ENCODE data around the gene DUOXA1. TPM values are rescaled to one million over a fixed set of nuclear protein-coding genes. Genes with fewer than 3 reads are reported as not detected.
A peak's percentile ranks its signal among the peaks of the same experiment; 100 is the strongest.

The DUOXA1 gene
- total RNA-seq, 1 donor from 2014 or later = 27.1 TPM

- Histone ChIP-seq H3K36me3 (ENCODE audit: control insufficient read depth, insufficient read depth, low read length) (peaks cover 6% of the 10 kb centered on the region), H3K4me3 (ENCODE audit: low read depth, low read length) (no peak overlapping the region), H3K27me3 (ENCODE audit: control insufficient read depth, insufficient read depth, low read length) (peaks cover 9% of the 10 kb centered on the region)
- no peak for TF ChIP-seq CTCF (IDR thresholded peaks at IDR 0.05; ENCODE audit: insufficient read depth, low read length, severe bottlenecking)
- peak; percentile 94 for FAIRE-seq
- no peak for DNase-seq (ENCODE audit: low read depth)
Observed at GRCh38 chr15:45121020-45121419, 8.7 kb downstream of the DUOXA1 start.

GRCh38 chr15:45120081-45120972 is 9.4 kb downstream of the DUOXA1 start:
- DNase-seq (ENCODE audit: low read depth) = no peak
- TF ChIP-seq CTCF (IDR thresholded peaks at IDR 0.05; ENCODE audit: insufficient read depth, low read length, severe bottlenecking) = no peak
- Histone ChIP-seq H3K4me3 (ENCODE audit: low read depth, low read length) (no peak overlapping the region), H3K36me3 (ENCODE audit: control insufficient read depth, insufficient read depth, low read length) (peaks cover 6% of the 10 kb centered on the region), H3K27me3 (ENCODE audit: control insufficient read depth, insufficient read depth, low read length) (peaks cover 16% of the 10 kb centered on the region)
- peak; percentile 68 for FAIRE-seq

DNA sequence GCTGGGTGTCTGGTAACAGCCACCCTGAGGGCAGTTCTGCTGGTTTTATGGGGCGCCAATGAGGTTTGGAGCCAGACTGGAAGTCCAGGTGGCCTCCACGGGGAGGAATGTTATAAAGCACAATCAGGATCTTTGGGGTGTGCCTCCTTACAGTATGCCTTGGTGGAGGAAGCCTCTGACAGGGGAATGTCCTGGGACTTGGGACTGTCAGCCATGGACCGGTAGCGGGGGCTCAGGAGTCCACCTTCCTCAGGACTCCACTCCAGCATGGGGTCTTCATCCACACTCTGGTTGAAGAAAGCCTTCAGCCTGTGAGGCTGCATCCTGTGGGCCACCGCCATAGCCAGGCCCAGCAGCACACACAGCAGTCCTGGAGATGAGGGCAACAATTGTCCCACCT is 10.7 kb downstream of the DUOXA1 start:
- H3K36me3 ChIP-seq (ENCODE audit: control insufficient read depth, insufficient read depth, low read length) = peaks cover 6% of the 10 kb centered on the region
- no peak overlapping the region for H3K4me3 ChIP-seq (ENCODE audit: low read depth, low read length)
- FAIRE-seq (no peak), DNase-seq (ENCODE audit: low read depth) (no peak)
- peaks cover 29% of the 10 kb centered on the region for H3K27me3 ChIP-seq (ENCODE audit: control insufficient read depth, insufficient read depth, low read length)
- no peak for TF ChIP-seq CTCF (IDR thresholded peaks at IDR 0.05; ENCODE audit: insufficient read depth, low read length, severe bottlenecking)

DNA sequence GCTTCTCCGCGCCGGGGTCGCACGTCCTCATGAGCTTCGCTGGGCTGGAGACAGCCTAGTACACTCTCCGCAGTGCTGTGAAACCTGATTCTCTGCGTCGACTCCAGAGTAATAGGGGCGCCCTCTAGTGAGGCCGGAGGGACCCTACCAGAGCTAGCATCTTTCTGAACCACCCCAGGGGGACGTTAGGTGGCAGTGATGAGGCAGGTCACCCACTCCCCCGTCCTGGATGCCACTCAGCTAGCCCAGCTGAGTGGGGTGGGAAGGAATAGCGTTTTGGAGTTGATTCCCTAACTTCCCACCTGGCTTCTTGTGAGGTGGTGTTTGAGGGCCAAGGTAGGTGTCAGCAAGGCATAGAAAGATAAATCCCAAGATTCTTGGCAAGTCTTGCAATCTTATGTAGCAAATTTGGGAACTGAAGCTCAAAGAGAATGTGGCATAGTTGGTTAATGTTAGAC is 11.5 kb downstream of the DUOXA1 start:
- peak; percentile 99 for TF ChIP-seq CTCF (IDR thresholded peaks at IDR 0.05; ENCODE audit: insufficient read depth, low read length, severe bottlenecking)
- Histone ChIP-seq H3K27me3 (ENCODE audit: control insufficient read depth, insufficient read depth, low read length) (peaks cover 37% of the 10 kb centered on the region), H3K36me3 (ENCODE audit: control insufficient read depth, insufficient read depth, low read length) (peaks cover 6% of the 10 kb centered on the region), H3K4me3 (ENCODE audit: low read depth, low read length) (no peak overlapping the region)
- DNase-seq (ENCODE audit: low read depth) = peak; percentile 77
- no peak for FAIRE-seq

DNA sequence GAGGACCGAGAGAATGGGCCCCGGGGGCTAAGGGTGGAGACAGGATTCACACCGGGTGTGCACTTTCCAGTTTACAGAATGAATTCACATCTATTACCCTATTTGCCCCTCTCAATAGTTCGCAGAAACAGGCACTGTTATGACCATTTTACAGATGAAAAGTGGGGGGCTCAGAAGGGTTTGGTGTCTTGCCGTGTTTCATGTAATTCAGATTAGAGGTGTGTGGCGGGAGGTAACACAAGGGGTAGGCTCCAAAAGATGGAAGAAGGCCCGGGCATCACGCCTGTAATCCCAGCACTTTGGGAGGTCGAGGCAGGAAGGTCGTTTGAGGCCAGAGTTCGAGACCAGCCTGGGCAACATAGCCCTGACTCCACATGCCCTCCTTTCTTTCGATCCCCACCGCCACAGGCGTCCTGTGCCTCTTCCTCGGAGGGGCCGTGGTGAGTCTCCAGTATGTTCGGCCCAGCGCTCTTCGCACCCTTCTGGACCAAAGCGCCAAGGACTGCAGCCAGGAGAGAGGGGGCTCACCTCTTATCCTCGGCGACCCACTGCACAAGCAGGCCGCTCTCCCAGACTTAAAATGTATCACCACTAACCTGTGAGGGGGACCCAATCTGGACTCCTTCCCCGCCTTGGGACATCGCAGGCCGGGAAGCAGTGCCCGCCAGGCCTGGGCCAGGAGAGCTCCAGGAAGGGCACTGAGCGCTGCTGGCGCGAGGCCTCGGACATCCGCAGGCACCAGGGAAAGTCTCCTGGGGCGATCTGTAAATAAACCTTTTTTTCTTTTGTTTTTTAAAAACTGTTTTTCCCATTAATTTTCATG is 12.2 kb downstream of the DUOXA1 start:
- H3K36me3 ChIP-seq (ENCODE audit: control insufficient read depth, insufficient read depth, low read length) = peaks cover 6% of the 10 kb centered on the region
- peaks cover 44% of the 10 kb centered on the region for H3K27me3 ChIP-seq (ENCODE audit: control insufficient read depth, insufficient read depth, low read length)
- FAIRE-seq (no peak), DNase-seq (ENCODE audit: low read depth) (no peak)
- TF ChIP-seq CTCF (IDR thresholded peaks at IDR 0.05; ENCODE audit: insufficient read depth, low read length, severe bottlenecking) = no peak
- no peak overlapping the region for H3K4me3 ChIP-seq (ENCODE audit: low read depth, low read length)

Data from bronchial epithelial cell (primary cell).